Measurements from ENCODE around the gene KCNQ5. TPM values are rescaled to one million over a fixed set of nuclear protein-coding genes. Genes with fewer than 3 reads are reported as not detected.

The KCNQ5 gene
- total and polyA plus RNA-seq, 10 of the 15 experiments (the other 5 are each of a cell fraction or from before 2014, with no cell fraction given): 0.60 to 16.2 (median 3.2) TPM

- ATAC-seq: peak; percentile 89
- Histone ChIP-seq H3K9me3 (replicated peaks; ENCODE audit: control insufficient read depth, insufficient read depth, low read length) (no peaks in the 10 kb centered on the region), H3K4me1 (ENCODE audit: control insufficient read depth, insufficient read depth, low read length) (peaks cover 7% of the 10 kb centered on the region; the same call in 1 of the 2 replicates), H3K9ac (ENCODE audit: control insufficient read depth, insufficient read depth, low read length) (no peak overlapping the region), H3K27me3 (replicated peaks in 1 of 2; ENCODE audit: control insufficient read depth in 2 of 2, insufficient read depth in 2 of 2, low read length in 1 of 2) (no peaks in the 10 kb centered on the region), H3K4me3 (no peak overlapping the region), H4K20me1 (ENCODE audit: control insufficient read depth, insufficient read depth) (no peaks in the 10 kb centered on the region), H3K27ac (ENCODE audit: control insufficient read depth, insufficient read depth) (no peak overlapping the region), H2AFZ (ENCODE audit: control insufficient read depth, low read depth, low read length) (no peak overlapping the region), H3K36me3 (ENCODE audit: control insufficient read depth in 2 of 2, insufficient read depth in 2 of 2, low read length in 1 of 2) (0 out of 4 replicates have a peak, but pooled peaks cover 1 to 4% of the 10 kb centered on the region in 2 experiments), H3K79me2 (ENCODE audit: control insufficient read depth, insufficient read depth, low read length) (no peaks in the 10 kb centered on the region), H3K4me2 (ENCODE audit: control insufficient read depth, insufficient read depth) (no peak overlapping the region)
- ChIA-PET POLR2A (interaction anchor here (0.9 kb wide), 1 partner anchor 507 kb away, joined by 3 read pairs; no protein-coding TSS in a partner anchor), CTCF (interaction anchor here (1.1 to 3.0 kb wide), 2 partner anchors 12 to 507 kb away, joined by 3 to 21 read pairs; no protein-coding TSS in a partner anchor), RAD21 (ENCODE audit: unreplicated experiment) (interaction anchor here (0.6 to 1.7 kb wide), 8 partner anchors 43 to 507 kb away, joined by 3 to 17 read pairs (median 3); no protein-coding TSS in a partner anchor), SMC1A (ENCODE audit: uncharacterized antibody, unreplicated experiment) (interaction anchor here (1.0 to 1.5 kb wide), 6 partner anchors 30 to 507 kb away, joined by 3 to 14 read pairs (median 4); no protein-coding TSS in a partner anchor)
- 47% methylated on average over 2 of the region's 2 CpGs for WGBS (ENCODE audit: insufficient coverage, insufficient replicate concordance, low lambda C conversion rate, missing lambda C conversion rate)
- in situ Hi-C loops (cut with MboI) (no loop called here), intact Hi-C loops (cut with micrococcal nuclease; ENCODE audit: unreplicated experiment) (no loop called here)
- no peak for DNase-seq (ENCODE audit: low read depth, low spot score)
- no TSS peak for BruUV-seq (replicated peaks)
- FAIRE-seq: no peak
- TF ChIP-seq, protein P1, sequence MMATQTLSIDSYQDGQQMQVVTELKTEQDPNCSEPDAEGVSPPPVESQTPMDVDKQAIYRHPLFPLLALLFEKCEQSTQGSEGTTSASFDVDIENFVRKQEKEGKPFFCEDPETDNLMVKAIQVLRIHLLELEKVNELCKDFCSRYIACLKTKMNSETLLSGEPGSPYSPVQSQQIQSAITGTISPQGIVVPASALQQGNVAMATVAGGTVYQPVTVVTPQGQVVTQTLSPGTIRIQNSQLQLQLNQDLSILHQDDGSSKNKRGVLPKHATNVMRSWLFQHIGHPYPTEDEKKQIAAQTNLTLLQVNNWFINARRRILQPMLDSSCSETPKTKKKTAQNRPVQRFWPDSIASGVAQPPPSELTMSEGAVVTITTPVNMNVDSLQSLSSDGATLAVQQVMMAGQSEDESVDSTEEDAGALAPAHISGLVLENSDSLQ (IDR thresholded peaks at IDR 0.05): no peak
- TF ChIP-seq NFYB (IDR thresholded peaks at IDR 0.05; ENCODE audit: insufficient read depth, low read depth, low read length): no peak
- no peak for TF ChIP-seq HDAC2 (IDR thresholded peaks at IDR 0.05)
- no peak for TF ChIP-seq ATF7 (IDR thresholded peaks at IDR 0.05; ENCODE audit: low read depth)
- TF ChIP-seq TCF12 (IDR thresholded peaks at IDR 0.05; ENCODE audit: low read depth, low read length): no peak
- no peak for TF ChIP-seq SIX5 (IDR thresholded peaks at IDR 0.05; ENCODE audit: low read depth, low read length, severe bottlenecking)
- no peak for TF ChIP-seq CEBPB (IDR thresholded peaks at IDR 0.05; ENCODE audit: borderline replicate concordance in 1 of 2, low read depth in 2 of 2, low read length in 2 of 2)
- peak; percentile 63 for TF ChIP-seq TCF7 (IDR thresholded peaks at IDR 0.05; ENCODE audit: borderline replicate concordance)
- TF ChIP-seq, protein P2, sequence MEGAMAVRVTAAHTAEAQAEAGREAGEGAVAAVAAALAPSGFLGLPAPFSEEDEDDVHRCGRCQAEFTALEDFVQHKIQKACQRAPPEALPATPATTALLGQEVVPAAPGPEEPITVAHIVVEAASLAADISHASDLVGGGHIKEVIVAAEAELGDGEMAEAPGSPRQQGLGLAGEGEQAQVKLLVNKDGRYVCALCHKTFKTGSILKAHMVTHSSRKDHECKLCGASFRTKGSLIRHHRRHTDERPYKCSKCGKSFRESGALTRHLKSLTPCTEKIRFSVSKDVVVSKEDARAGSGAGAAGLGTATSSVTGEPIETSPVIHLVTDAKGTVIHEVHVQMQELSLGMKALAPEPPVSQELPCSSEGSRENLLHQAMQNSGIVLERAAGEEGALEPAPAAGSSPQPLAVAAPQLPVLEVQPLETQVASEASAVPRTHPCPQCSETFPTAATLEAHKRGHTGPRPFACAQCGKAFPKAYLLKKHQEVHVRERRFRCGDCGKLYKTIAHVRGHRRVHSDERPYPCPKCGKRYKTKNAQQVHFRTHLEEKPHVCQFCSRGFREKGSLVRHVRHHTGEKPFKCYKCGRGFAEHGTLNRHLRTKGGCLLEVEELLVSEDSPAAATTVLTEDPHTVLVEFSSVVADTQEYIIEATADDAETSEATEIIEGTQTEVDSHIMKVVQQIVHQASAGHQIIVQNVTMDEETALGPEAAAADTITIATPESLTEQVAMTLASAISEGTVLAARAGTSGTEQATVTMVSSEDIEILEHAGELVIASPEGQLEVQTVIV (IDR thresholded peaks at IDR 0.05; ENCODE audit: borderline replicate concordance, partially characterized antibody): no peak
- TF ChIP-seq POU2F2 (IDR thresholded peaks at IDR 0.05; ENCODE audit: borderline replicate concordance, low read depth, low read length): 0 out of 3 replicates have a peak, but pooled peaks have one; percentile 45
- no peak for TF ChIP-seq TARDBP (IDR thresholded peaks at IDR 0.05; ENCODE audit: borderline replicate concordance)
- TF ChIP-seq NFXL1 (IDR thresholded peaks at IDR 0.05; ENCODE audit: borderline replicate concordance): no peak
- TF ChIP-seq MEF2A (IDR thresholded peaks at IDR 0.05; ENCODE audit: insufficient read depth, low read depth, low read length): 0 out of 2 replicates have a peak, but pooled peaks have one; percentile 23
- TF ChIP-seq TCF3 (IDR thresholded peaks at IDR 0.05; ENCODE audit: borderline replicate concordance, insufficient read depth, low read depth, low read length): no peak
- TF ChIP-seq ETV6 (conservative IDR thresholded peaks at IDR 0.05 in 1 of 2, IDR thresholded peaks at IDR 0.05 in 1 of 2; ENCODE audit: borderline replicate concordance in 1 of 2, low read depth in 1 of 2): no peak
- no peak for TF ChIP-seq ZNF274 (IDR thresholded peaks at IDR 0.05; ENCODE audit: insufficient read depth, insufficient read length)
- TF ChIP-seq CREM (IDR thresholded peaks at IDR 0.05; ENCODE audit: low read depth): peak; percentile 38; the same call in 1 of the 2 replicates
- no peak for TF ChIP-seq MLLT1 (IDR thresholded peaks at IDR 0.05)
These were observed 501.9 kb downstream of the KCNQ5 start for GRCh38 chr6:73123632-73124329.

All from GM12878 (cell line).